HG03175 (cell line): Measurements from ENCODE around the gene EPB41.
"Not testable (repeated sequence)": the region's sequence is repeated elsewhere in the genome, so short reads cannot be mapped to it uniquely, and the experiment has no call there.

ENCODE experiments used
- ATAC-seq: cut with Tn5 transposase; IDR thresholded peaks from one replicate; pipeline ENCODE4 v1.9.1; 2021; ENCODE audit warnings: mild to moderate bottlenecking, moderate library complexity; ENCODE audit not compliant: unreplicated experiment

EPB41 gene

DNA sequence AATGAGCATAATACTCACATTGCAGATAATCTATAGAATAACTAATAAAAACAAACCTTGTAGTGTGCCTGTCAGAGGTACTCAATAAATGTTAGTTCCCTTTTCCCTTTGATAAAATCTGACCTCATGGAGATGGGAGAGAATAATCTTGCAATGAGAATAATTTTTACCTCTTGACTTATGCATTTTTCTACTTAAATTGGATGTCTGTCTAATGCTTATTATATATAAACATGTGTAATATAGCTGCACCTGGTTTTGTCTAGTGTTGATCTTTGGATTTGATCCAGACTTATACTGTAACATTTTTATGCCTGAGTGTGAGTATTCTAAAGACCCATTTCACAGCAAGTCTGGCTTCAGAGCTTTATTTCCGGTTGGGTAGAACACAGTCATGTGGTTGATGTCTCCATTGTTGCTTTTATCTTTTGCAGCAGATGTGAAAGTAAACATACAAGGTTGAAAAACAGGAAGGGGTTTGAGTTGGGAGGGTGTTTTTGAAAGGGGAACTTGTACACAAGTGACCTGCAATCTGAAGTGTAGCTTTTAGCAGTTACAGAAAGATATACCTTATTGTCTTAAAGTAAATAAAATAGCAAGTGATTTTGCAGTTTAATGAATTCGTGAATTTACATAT is 12.4 kb downstream of the EPB41 start:
- ATAC-seq: peak; percentile 93

DNA sequence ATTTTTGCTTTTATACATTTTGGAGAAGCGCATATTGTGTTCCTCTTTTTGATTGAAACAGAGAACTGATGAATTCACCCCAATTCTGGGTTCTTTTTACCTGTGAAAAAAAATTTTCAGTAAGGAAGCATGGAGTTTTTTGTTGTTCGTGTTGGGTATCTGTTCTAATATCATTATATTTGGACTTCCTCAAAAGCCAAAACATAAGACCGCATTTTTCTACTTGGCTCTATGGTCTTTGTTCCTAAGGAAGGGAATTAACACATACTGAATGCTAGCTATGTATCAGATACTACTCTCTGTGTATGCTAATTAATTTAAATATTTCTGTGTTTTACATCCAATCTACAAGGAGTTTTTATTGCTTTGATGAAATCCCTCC is 12.9 kb downstream of the EPB41 start:
- ATAC-seq: peak; percentile 6

DNA sequence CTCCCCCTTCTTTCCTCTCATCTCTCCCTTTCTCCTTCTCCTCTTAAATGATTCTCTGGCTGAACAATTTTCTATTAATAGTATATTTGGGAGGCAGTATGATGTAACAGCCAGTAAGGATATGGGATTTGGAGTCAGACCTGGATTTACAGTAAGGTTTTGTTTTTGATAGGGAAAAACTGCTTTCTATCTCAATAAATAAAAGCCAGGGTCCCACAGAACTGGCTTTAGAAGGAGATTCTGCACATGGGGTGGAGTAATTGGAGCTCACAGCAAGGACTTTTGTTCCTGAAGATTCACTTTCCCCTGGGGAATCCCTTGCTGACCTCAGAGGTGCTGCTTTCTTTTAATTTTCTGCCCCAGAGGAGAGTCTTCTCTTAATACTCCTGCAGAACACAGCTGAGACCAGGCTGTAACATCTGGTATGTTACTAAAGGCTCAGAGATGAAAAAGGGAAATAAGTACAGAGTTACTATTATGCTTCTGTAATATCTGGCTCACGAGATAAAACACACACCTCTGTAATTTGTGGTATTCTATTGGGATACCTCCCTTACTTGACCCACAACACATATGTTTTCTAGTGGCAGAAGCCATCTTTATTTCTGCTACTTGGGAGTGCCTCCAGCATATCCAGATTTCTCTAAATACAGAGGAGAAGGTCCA is 13.4 kb downstream of the EPB41 start:
- ATAC-seq: no peak

DNA sequence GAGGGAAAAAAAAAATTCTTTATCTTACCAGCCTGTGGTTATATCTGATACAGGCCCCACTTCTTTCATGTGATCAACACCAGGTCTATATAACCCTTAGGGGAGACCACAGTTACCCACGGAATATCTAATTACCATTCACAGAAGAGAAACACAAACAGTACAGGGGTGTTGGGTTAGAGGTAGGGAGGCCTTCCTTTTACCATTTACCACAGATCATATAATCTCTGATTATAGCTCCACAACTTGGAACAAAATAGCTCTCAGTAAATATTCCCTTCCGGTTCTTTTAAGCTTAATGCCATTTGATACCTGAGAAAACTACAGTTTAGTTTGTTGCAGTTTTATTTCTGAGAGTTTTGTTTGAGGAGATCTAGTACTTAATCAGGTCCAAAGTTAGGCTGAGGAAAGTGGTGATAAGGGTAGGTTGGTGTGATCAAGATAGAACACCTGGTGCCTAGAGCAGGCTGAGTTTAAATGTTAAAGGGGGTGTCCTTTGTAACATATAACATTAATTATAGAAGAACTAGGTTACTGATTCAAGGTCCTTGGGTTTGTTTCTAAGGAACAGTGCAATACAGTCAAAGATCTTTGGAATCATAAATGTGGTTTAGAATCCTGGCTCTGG is 14.1 kb downstream of the EPB41 start:
- ATAC-seq: no peak

DNA sequence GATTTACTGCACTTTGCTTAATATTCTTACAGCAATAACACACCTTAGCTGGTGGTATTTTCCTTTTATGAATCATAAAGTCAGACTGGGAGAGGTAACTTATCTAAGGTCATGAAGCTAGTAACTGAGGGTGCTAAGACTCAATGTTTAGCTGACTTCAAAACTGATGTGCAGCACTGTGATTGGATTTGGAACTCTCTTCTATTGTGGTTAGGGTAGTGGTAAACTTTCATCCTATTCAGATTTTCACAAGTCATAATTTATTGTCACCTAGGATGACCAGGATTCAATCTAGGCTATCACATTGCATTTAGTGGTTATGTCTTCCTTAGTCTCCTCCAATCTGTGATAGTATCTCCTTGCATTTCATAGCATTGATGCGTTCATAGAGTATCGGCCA is 18.9 kb downstream of the EPB41 start:
- ATAC-seq: no peak

- no peak for ATAC-seq
Measured at GRCh38 chr1:28933918-28934317, 19.5 kb downstream of the EPB41 start.

DNA sequence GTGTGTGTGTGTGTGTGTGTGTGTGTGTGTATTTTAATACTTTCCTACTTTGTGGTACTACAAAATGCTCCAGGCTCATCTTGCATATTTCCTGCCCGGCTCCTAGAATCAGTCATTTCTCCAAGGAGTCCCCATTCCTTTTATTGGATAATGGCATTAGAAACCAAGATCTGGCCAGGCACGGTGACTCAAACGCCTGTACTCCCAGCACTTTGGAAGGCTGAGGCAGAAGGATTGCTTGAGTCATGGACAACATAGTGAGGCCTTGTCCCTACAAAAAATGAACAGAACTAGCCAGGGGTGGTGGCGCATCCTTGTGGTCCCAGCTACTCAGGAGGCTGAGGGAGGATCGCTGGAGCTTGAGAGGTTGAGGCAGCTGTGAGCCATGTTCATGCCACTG is 20.3 kb downstream of the EPB41 start:
- no peak for ATAC-seq

DNA sequence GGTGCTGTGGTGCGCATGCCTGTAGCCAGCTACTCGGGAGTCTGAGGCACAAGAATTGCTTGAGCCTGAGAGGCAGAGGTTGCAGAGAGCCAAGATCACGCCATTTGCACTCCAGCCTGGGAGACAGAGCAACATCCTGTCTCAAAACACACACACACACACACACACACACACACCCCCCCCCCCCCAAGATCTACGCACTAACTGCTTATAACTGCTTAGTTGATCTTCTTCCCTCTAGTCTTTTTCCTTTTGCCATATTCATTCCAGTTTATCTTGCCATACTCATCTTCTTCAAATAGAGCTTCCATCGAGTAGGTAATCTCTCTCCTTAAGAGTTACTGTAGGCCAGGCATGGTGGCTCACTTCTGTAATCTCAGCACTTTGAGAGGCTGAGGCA is 20.9 kb downstream of the EPB41 start:
- ATAC-seq: no peak

- ATAC-seq: no peak
Measured at GRCh38 chr1:28936094-28936493, 21.7 kb downstream of the EPB41 start.

GRCh38 chr1:28936528-28936927 is 22.2 kb downstream of the EPB41 start:
- ATAC-seq: no peak

DNA sequence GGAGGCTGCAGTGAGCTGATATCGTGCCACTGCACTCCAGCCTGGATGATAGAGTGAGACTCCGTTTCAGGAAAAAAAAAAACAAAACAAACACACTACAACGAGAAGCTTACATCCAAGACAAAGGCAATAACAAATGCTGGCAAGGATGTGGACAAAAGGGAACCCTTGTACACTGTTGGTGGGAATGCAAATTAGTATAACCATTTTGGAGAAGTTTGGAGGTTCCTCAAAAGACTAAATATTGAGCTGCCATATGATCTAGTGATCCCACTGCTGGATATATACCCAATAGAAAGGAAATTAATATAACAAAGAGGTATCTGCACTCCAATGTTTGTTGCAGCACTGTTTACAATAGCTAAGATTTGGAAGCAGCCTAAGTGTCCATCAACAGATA is 29.2 kb downstream of the EPB41 start:
- not testable (repeated sequence) for ATAC-seq

GRCh38 chr1:28950006-28950405 is 35.6 kb downstream of the EPB41 start:
- ATAC-seq: no peak

DNA sequence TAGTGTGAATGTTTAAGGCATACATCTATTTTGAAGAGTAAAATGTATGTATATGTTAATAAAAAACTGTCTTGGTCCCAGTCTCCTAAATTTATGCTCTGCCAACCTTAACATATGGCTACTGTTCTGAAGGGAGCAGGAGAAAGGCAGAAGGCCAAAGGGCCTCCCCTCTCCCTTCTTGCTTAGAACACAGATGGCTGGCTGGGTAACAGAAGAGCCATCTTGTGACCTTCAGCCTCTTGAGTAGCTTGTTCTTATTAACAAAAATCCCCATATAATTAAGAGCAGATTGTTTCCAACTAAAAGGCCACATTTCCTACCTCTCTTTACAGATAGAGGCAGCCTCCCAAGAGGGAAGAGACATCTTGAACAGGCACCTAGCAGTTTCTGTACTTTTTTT is 36.1 kb downstream of the EPB41 start:
- ATAC-seq: no peak

GRCh38 chr1:28954126-28954726 is 39.9 kb downstream of the EPB41 start:
- no peak for ATAC-seq

GRCh38 chr1:28956038-28956464 is 41.7 kb downstream of the EPB41 start:
- ATAC-seq: no peak

- ATAC-seq: not testable (repeated sequence)
Measured at GRCh38 chr1:28962114-28962831, 47.9 kb downstream of the EPB41 start.

DNA sequence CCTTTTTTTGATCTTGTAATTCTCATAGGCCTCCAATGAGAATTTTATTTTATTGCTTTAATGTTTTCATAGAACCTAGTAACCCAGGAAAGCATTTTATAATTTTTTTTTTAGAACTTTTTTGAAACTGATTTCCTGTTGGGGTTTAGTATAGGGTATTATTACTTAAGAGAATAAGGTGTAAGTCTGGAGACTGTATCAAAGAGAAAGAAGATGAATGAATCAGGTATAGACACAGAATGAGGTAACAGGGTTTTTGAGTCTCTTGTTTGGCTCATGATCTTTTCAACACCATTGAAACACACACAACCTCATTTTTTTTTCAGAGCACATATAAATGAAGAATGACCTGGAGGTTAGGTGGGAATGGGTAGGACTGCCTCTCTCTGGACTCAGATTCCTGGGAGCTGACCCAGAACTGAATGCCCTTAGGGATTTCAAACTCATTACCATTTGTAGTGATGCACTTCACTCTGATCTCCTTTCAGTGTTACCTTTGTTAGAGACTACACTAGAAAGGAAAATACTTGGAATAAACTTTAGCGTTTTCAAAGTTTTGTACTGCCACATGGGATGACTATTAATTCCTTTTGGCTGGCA is 51.0 kb downstream of the EPB41 start:
- ATAC-seq: no peak

- no peak for ATAC-seq
Measured at GRCh38 chr1:28966617-28967016, 52.2 kb downstream of the EPB41 start.

- no peak for ATAC-seq
Measured at GRCh38 chr1:28971980-28972771, 57.8 kb downstream of the EPB41 start.
